ENCODE measurements around the gene CBX6. TPM values are rescaled to one million over a fixed set of nuclear protein-coding genes. Genes with fewer than 3 reads are reported as not detected.

CBX6 gene
- total RNA-seq, 2 experiments from 2014 or later = 45.2 to 67.2 TPM

DNA sequence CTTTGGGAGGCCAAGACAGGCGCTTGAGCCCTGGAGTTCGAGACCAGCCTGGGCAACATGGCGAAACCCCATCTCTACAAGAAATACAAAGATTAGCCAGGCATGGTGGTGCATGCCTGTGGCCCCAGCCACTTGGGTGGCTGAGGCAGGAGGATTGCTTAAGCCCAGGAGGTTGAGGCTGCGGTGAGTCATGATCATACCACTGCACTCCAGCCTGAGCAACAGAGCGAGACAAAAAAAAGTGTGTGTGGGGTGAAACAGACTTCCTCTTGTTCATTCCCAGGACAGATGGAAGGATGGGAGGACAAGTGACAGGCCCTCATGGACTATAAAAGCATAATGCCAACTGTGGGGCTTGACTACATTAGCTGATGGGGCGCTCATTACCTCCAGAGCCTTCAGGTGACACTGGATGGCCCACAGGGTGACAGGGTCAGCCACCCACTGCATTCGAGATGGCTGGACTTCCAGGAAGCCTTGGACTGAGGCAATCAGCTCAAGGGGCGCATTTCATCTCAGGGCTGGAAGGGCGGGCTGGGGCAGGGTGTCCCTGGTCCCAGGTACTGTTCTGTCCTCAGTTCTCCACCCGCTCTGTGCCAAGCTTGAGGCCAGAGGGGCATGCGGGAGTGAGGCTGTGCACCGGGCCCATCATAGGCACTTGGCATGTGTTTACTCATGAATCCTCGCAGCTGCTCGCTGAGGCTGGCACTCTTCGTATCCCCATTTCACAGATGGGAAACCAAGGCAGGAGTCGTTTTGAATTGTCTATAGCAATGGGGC is 40.7 kb downstream of the CBX6 start:
- ChIA-PET POLR2A (no interaction called here), CTCF (ENCODE audit: unreplicated experiment) (no interaction called here)
- Histone ChIP-seq H4K20me1 (ENCODE audit: insufficient read depth, low read length) (no peaks in the 10 kb centered on the region; the same call in 1 of the 2 replicates), H3K4me2 (ENCODE audit: low read length) (no peak overlapping the region), H3K9me2 (ENCODE audit: insufficient read depth, low read length) (no peaks in the 10 kb centered on the region), H3K79me2 (ENCODE audit: insufficient read depth, low read depth, low read length) (no peaks in the 10 kb centered on the region), H3K4me1 (ENCODE audit: insufficient read depth, low read length, poor library complexity, severe bottlenecking) (no peaks in the 10 kb centered on the region), H3K36me3 (ENCODE audit: insufficient read depth, low read length) (no peaks in the 10 kb centered on the region), H2AFZ (ENCODE audit: low read length) (no peak overlapping the region), H3K9me3 (ENCODE audit: low read length) (no peaks in the 10 kb centered on the region), H3K4me3 (ENCODE audit: low read depth, low read length, poor library complexity, severe bottlenecking) (no peak overlapping the region), H3K27ac (ENCODE audit: low read depth, low read length, poor library complexity, severe bottlenecking) (no peak overlapping the region)
- DNase-seq (ENCODE audit: low spot score) = no peak
- no TSS peak for BruUV-seq (replicated peaks)
- intact Hi-C loops (cut with micrococcal nuclease; ENCODE audit: unreplicated experiment) = no loop called here
- TF ChIP-seq EZH2phosphoT487 (IDR thresholded peaks at IDR 0.05; ENCODE audit: borderline replicate concordance, low read depth, low read length) = no peak
- TF ChIP-seq, protein P1, sequence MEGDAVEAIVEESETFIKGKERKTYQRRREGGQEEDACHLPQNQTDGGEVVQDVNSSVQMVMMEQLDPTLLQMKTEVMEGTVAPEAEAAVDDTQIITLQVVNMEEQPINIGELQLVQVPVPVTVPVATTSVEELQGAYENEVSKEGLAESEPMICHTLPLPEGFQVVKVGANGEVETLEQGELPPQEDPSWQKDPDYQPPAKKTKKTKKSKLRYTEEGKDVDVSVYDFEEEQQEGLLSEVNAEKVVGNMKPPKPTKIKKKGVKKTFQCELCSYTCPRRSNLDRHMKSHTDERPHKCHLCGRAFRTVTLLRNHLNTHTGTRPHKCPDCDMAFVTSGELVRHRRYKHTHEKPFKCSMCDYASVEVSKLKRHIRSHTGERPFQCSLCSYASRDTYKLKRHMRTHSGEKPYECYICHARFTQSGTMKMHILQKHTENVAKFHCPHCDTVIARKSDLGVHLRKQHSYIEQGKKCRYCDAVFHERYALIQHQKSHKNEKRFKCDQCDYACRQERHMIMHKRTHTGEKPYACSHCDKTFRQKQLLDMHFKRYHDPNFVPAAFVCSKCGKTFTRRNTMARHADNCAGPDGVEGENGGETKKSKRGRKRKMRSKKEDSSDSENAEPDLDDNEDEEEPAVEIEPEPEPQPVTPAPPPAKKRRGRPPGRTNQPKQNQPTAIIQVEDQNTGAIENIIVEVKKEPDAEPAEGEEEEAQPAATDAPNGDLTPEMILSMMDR (conservative IDR thresholded peaks at IDR 0.05; ENCODE audit: low read length) = no peak

GRCh38 chr22:38830845-38831108 is 41.2 kb downstream of the CBX6 start:
- Histone ChIP-seq H3K27ac (ENCODE audit: low read depth, low read length, poor library complexity, severe bottlenecking) (no peak overlapping the region), H3K4me1 (ENCODE audit: insufficient read depth, low read length, poor library complexity, severe bottlenecking) (no peaks in the 10 kb centered on the region), H3K36me3 (ENCODE audit: insufficient read depth, low read length) (no peaks in the 10 kb centered on the region), H3K9me3 (ENCODE audit: low read length) (no peaks in the 10 kb centered on the region), H3K4me2 (ENCODE audit: low read length) (no peak overlapping the region), H4K20me1 (ENCODE audit: insufficient read depth, low read length) (no peaks in the 10 kb centered on the region; the same call in 1 of the 2 replicates), H3K4me3 (ENCODE audit: low read depth, low read length, poor library complexity, severe bottlenecking) (no peak overlapping the region), H3K9me2 (ENCODE audit: insufficient read depth, low read length) (no peaks in the 10 kb centered on the region), H2AFZ (ENCODE audit: low read length) (no peak overlapping the region), H3K79me2 (ENCODE audit: insufficient read depth, low read depth, low read length) (no peaks in the 10 kb centered on the region)
- ChIA-PET CTCF (ENCODE audit: unreplicated experiment) (no interaction called here), POLR2A (no interaction called here)
- no TSS peak for BruUV-seq (replicated peaks)
- intact Hi-C loops (cut with micrococcal nuclease; ENCODE audit: unreplicated experiment) = no loop called here
- no peak for DNase-seq (ENCODE audit: low spot score)
- TF ChIP-seq, protein P1 (conservative IDR thresholded peaks at IDR 0.05; ENCODE audit: low read length) = no peak
- TF ChIP-seq EZH2phosphoT487 (IDR thresholded peaks at IDR 0.05; ENCODE audit: borderline replicate concordance, low read depth, low read length) = no peak

DNA sequence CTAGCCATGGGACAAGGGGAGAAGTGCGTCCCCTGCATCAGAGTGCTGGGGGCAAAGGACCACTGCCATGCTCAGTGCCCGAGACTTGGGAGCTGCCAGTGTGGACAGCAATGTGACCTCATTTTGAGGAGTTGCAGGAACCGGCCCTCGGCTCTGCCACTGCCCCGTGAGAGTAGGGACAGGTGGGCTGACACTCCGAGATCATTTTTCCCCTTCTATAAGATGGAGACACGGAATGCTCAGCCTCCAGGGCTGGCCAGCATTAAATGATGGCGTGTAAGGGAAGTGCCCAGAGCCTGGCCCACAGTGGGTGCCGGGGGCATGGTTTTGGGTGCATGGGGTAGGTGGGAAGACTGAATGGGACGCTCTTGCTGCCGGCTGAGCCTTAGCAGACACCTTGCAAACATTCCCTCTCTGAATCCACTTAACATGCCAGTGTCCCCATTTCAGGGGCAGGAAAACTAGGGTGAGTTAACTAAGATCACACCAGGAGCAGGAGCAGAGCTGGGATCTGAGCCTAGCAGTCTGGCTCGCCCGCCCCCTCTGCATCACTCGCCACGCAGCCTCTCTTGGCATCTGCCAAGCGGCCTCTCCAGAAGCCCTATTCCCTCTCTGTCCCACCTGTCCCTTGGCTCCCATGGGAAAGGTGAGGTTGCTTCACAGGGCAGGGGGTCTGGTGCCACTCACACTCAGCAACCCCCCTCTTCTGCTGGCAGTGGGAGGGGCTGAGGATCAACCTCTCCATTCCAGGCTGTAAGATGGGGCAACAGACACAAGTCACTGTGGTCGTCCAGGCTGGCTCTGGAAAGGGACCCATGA is 41.8 kb downstream of the CBX6 start:
- Histone ChIP-seq H3K27ac (ENCODE audit: low read depth, low read length, poor library complexity, severe bottlenecking) (no peak overlapping the region), H3K9me3 (ENCODE audit: low read length) (no peaks in the 10 kb centered on the region), H3K9me2 (ENCODE audit: insufficient read depth, low read length) (no peaks in the 10 kb centered on the region), H2AFZ (ENCODE audit: low read length) (no peak overlapping the region), H3K4me1 (ENCODE audit: insufficient read depth, low read length, poor library complexity, severe bottlenecking) (no peaks in the 10 kb centered on the region), H3K36me3 (ENCODE audit: insufficient read depth, low read length) (no peaks in the 10 kb centered on the region), H4K20me1 (ENCODE audit: insufficient read depth, low read length) (no peaks in the 10 kb centered on the region; the same call in 1 of the 2 replicates), H3K4me2 (ENCODE audit: low read length) (no peak overlapping the region), H3K79me2 (ENCODE audit: insufficient read depth, low read depth, low read length) (no peaks in the 10 kb centered on the region), H3K4me3 (ENCODE audit: low read depth, low read length, poor library complexity, severe bottlenecking) (no peak overlapping the region)
- no TSS peak for BruUV-seq (replicated peaks)
- intact Hi-C loops (cut with micrococcal nuclease; ENCODE audit: unreplicated experiment) = no loop called here
- DNase-seq (ENCODE audit: low spot score) = no peak
- CTCF ChIA-PET (ENCODE audit: unreplicated experiment) = no interaction called here
- TF ChIP-seq, protein P1 (conservative IDR thresholded peaks at IDR 0.05; ENCODE audit: low read length) = no peak
- TF ChIP-seq EZH2phosphoT487 (IDR thresholded peaks at IDR 0.05; ENCODE audit: borderline replicate concordance, low read depth, low read length) = no peak
- POLR2A ChIA-PET = no interaction called here

Measured in OCI-LY7 (cell line).